COR-L47 (cell line): Measurements from ENCODE around the gene NEUROD2.

Source experiments
- DNase-seq: peaks from one replicate; lab custom pipeline; 2025; lab: John Stamatoyannopoulos, UW

The NEUROD2 gene

DNA sequence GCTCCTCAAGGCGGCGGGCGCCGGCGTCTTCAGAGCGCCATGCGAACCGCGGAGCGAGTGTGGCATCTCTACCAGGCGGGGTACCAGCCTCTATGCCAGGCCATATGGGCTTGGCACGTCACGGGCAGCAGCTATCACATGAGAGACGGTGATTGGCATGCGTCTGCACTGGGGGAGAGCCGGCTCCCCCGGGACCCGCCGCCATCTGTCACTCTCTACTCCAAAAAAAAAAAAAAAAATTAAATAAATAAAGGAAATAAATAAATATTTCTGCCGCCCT lies at the start of gene NEUROD2:
Gene NEUROD2, minus strand, starts transcription at position 70 of the 280 bp plus-strand sequence. CDS start 1,321 bp downstream, outside the sequence.
- no peak for DNase-seq

DNA sequence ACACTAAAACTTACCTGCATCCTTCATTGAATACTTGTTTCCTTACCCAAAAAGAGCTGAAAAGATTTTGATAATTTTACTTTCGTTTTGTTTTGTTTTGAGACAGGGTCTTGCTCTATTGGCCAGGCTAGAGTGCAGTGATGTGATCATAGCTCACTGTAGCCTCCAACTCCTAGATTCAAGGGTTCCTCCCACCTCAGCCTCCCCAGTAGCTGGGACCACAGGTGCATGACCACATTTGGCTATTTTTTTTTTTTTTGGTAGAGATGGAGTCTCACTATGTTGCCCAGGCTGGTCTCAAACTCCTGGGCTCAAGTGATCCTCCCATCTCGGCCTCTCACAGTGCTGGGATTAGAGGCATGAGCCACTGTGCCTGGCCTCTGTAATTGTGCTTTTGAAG lies 47.4 kb upstream of the NEUROD2 start:
- DNase-seq, result no peak

DNA sequence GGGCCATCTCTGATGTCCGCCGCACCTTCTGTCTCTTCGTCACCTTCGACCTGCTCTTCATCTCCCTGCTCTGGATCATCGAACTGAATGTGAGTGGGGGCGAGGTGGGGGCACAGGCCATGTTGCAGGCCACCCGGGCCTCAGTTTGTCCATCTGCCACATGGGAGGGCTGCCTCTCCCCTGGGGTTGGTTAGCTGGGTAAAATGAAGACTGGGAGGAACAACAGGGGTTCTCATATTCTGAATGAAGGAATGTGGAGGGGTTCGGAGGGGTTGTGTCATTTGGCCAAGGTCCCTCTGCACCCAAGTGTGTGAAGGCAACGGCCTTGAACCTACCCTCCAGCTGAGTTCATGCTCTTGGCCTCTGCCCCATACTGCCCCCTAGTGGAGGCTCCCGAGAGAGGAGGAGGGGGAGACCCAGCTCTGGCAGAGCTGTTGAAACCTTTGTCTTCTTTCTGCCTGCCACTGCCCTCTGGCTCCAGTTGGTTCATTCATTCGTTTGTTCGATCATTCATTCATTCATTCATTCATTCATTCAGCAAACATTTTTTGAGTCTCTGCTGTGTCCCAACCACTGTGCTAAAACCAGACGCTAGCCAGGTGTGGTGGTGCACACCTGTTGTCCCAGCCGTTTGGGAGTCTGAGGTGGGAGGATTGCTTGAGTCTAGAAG lies 46.1 kb upstream of the NEUROD2 start:
- peak; percentile 19 for DNase-seq

DNA sequence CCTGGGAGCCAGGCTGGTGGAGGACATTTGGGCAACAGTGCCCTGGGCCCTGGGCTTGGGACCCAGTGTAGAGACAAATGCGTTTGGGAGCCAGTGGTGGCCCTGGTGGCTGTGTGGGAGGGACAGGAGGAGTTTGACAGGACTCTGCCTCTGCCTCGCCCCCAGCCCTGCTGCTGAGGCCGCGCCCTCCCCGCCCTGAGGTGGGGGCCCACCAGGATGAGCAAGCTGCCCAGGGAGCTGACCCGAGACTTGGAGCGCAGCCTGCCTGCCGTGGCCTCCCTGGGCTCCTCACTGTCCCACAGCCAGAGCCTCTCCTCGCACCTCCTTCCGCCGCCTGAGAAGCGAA lies 45.6 kb upstream of the NEUROD2 start:
- DNase-seq, result no peak

DNA sequence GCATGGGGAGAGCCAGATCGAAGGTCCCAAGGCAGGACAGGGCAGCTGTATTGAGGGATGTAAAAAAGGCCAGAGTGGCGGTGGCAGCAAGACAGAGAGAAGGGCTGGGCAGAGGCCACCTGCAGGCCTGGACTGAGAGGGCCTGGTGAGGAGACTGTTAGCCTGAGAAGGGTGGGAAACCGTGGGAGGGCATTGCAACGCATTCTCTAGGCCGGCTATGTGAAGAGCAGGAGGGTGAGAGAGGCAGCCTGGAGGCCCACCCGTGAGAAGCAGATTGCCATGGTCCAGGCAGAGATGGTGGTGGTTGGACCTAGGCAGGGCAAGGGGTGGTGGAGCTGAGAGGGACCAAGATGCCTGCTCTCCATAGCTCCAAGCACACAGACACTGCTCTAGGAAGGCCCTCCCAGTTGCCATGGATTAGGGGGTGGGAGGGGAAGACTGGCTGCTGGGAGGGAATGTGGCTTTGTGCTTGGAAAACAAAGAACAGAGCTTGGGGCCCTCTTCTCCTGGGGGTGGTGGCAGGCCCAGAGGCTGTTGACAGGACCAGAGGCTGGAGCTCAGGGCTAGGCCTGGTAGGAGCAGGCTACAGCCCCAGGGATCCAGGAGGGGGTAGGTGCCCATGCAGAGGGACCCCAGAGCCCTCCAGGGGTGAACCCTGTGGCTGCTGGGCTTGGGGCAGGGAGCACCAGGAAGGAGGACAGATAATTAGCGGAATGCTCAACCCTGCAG lies 45.0 kb upstream of the NEUROD2 start:
- DNase-seq, result no peak

DNA sequence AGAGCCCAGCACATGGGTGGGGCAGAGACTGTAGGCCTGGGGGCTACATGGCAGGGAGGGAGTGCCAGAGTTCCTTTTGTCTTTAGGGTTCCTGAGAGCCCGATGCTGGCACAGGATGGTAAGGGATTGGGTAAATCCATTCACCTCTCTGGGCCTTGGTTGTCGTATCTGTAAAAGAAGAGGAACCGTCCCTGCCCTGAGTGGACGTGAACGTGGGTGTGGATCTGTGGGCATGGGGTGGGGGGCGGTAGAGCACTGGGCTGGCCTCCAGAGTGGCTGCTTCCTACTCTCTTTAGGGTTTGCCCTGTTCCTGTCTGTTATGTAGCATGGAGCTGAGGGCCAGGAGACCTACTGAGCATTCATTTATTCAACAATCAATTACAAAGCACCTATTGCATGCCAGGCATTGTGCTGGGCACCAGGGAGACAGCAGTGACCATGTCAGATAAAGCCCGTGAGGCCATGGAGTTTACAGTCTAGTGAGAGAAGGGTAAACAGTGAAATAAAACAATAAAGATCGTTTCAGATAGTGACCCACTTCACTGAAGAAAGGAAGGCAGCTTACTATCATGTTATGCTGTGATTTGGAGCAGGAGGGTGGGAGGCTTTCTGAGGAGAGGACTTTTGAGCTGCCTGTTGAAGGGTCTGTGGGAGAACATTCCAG lies 44.3 kb upstream of the NEUROD2 start:
- DNase-seq, result no peak

DNA sequence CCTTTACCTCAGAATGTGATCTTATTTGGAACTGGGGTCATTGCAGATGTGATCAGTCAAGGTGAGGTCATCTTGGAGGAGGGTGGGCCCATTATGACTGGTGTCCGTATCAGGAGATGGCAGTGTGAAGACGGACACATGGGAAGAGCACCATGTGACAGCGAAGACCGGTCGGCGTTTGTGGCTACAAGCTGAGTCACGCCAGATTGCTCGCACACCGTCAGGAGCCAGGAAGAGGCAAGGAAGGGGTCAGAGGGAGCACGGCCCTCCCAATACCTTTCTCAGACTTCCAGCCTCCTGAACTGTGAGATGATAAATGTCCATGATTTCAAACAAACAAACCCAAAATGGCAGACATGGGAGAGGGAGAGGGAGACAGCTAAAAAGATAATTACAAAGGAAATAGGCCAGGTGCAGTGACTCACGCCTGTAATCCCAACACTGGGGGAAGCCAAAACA lies 42.4 kb upstream of the NEUROD2 start:
- no peak for DNase-seq

DNA sequence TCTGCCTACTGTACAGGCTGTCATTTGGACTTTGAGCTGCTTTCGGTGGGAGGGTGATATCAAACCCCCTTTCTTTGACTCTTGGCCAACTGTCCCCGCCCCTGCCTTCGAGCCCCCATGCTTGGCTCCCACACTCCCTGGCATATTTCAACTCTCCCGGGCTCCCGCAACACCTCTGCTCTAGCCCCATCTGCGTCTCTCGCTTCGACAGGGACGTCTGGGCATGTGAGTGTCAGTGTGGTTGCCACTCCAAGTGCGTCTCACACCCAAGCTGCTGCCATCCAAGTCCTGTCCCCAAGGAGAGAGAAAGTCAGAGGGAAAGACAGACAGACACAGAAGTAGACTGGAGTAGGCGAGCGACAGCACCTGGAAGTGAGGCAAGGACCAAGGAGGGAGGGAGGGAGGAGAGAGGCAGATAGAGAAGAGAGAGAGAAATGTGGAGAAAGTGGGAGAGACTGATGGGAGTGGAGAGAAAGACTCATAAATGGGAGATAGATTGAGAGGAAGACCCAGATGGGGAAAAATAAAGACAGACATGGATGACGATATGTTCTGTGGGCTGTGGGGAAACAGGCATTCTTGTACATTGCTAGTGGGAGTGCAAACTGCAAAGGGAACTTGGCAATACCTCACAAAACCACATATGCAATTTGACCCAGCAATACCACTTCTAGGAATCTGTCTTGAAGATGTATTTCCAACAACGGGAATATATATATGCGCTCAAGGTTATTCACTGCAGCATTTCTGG lies 41.1 kb upstream of the NEUROD2 start:
- no peak for DNase-seq

DNA sequence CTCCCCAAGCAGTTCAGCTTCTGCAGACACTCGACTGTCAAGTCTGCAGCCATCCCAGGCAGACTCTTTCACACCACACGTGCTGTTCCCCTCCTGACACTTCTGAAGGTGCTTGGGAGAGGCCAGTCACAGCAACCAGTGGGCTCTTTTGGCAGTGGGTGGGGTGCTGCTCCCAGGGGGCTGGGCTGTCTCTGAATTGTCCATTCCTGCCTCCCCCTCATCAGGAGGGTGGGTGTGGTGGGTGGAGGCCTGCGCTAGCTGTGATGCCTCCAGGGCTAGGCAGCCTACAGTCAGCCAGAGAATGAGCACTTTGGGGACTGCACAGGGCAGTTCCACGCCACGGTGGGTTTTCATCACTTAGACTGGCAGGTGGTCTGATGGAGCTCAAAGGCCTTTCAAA lies 39.5 kb upstream of the NEUROD2 start:
- no peak for DNase-seq

DNA sequence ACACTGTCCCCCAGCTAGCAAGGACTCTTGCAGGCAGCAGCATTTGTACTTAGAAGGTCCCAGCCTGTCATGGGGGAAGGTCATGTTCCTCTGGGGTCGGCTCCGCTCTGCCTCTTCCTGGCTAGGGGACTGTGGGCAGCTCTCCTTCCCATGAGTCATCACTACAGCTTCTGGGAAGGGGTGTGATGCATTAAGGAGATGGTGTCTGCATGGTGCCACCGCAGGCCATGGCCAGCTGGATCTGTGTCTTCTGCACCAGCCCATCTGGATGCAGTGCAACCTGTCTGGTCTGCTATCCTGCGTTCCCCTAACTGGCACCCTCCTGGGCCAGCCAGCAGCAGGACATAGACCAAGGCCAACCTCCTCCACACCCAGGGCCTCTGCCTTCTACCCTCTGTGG lies 35.6 kb upstream of the NEUROD2 start:
- no peak for DNase-seq

DNA sequence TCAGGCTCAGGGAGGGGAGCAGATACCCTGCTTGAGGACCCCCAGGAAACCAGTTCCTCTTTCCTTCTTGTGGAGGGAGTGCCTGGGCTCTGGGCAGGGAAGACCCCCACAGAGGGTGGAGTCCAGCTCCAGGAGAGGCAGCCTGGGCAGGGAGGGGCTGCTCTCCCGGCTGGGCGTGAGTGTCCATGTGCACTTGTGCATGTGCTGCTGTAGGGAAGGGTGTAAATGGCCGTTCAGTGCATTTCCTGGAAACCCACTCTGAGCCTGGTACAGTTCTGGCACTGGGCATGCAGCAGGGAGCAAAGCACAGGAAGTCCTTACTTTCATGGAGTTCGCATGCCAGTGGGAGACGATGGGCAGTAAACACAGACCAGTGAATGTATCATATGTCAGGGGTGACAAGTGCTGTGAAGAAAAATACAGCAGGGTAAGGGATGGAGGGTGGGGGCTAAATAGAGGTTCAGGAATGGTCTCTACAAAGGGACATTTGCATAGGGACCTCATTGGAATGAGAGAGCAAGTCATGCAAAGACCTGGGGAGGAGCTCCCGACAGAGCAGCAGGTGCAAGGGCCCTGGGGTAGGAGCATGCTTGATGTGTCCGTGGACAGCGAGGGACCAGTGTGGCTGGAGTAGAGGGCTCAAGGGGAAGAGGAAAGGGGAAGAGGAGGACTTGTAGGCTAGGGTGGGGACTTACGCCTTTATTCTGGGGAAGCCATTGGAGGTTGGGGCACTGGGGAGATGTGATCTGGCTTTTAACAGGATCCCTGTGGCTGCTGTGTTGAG lies 34.8 kb upstream of the NEUROD2 start:
- no peak for DNase-seq

DNA sequence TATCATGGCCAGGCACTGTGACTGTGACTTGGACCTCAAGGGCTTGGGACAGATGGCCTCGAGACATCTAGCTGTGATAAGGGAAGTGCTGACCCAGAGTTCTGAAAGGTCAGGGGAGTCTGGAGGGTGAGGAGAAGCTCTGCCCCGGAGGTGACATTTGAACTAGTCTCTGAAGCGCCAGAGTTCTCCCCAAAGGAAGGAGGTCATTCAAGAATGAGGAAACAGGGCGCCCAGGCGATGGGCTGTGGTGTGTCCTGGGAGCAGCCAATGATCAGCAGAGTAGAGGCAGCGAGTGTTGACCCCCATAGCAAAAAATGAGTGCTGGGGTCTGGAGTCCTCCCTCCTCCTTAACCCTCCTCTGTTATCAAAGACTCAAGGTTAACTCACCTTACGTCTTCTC lies 34.2 kb upstream of the NEUROD2 start:
- DNase-seq, result no peak

DNA sequence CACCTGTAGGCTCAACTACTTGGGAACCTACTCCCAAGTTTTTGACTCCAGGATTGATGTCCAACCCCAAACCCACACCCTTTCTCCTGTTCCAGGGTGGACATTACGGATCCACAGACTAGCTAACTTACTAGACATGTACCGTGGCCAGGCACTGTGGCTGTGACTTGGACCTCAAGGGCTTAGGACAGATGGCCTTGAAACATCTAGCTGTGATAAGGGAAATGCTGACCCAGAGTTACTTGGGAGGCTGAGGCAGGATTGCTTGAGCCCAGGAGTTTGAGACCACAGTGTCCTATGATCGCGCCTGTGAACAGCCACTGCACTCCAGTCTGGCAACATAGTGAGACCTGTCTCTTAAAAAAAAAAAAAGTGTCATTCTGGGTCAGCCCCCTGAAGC lies 33.4 kb upstream of the NEUROD2 start:
- no peak for DNase-seq

DNA sequence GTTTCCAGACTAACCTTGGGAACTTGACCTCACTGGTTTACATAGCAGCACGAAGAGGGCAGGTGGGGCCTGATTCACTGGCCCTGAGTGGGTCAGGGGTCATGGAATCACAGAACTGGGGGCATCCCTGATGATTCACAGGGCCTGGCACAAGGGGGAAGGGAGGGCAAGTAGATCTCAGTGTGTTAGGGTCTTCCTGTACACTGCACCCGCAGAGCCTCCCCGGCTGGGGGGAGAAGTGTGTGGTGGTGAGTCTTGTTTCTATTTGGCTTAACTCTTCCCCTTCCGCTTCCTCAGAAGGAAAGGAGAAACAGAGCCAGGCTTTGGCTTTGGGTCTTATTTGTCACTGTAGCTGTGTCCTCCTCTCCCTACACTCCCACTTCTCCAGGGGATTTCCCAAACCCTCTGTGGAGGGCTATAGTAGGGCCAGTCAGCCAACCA lies 32.9 kb upstream of the NEUROD2 start:
- DNase-seq, result no peak

DNA sequence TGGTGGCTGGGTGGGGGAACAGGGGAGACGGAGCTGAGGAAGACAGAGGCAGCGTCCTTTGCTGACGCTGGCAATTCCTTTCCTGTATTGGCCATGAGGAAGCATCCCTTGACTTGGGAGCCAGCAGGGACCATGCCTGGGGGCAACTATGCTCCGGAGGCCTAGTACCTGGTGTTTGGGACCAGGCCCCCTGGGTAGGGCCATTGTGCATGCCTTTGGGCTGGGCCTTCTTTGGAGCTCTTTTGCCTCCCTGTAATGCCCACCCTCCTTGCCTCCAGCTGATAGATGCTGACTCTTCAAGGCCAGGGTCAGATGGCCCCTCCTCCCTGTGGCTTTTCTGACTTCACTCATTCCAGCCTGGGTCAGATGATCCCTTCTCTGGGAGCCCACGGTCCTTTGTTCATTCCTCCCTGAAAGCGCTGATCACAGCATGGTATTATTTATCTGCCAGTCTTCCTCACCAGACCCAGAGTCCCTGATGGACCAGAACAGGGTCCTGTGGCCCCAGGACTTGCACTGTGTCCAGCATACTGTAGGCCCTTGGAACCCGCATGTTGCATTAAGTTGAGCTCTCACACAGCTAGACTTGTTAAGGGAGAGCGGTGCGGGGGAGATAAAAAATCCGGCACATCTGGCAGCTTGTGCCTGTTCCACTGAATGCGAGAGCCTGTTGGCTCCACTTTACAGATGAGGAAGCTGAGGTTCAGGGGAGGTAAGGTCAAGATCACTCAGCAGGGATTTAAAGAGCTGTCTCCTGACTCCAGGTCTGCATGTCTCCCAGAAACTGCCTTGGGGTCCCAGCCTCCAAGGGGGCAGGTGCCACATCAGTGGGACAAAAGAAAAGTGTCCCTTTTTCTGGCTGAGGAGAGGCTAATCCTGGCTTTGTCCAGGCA lies 32.1 kb upstream of the NEUROD2 start:
- no peak for DNase-seq

DNA sequence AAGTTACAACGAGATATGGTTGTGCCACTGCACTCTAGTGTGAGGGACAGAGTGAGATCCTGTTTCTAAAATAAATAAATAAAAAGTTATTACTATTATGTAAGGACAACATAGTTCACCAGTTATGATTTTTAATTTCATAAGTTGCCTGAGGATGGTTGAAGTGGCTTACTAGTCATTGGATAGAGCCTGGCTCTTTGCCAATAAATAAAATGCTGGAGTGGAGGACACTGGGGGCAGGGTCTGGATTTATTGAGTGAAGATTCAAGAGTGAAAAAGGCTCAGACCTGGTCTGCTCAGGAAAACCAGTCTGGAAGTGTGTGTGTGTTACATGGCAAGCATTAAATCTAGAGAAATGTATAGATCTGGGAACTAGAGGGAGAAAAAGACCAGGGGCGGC lies 31.3 kb upstream of the NEUROD2 start:
- no peak for DNase-seq

DNA sequence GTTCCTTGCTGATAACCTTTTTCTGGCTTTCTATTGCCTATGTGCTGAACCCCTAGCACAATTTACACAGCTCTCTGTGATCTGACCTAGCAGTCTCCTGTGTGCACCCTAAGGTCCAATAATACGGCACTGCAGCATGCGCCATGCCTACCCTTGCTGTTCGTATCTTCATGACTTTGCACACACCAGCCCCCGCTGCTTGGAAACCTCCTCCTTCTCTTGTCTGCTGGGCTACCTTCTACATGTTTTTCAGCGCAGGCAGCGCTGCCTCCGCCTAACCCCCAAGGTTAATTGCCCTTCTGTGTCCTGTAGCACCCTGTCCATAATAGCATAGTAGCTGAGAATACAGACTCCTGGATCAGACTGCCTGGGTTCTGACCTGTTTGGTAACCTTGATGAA lies 30.6 kb upstream of the NEUROD2 start:
- DNase-seq, result no peak

DNA sequence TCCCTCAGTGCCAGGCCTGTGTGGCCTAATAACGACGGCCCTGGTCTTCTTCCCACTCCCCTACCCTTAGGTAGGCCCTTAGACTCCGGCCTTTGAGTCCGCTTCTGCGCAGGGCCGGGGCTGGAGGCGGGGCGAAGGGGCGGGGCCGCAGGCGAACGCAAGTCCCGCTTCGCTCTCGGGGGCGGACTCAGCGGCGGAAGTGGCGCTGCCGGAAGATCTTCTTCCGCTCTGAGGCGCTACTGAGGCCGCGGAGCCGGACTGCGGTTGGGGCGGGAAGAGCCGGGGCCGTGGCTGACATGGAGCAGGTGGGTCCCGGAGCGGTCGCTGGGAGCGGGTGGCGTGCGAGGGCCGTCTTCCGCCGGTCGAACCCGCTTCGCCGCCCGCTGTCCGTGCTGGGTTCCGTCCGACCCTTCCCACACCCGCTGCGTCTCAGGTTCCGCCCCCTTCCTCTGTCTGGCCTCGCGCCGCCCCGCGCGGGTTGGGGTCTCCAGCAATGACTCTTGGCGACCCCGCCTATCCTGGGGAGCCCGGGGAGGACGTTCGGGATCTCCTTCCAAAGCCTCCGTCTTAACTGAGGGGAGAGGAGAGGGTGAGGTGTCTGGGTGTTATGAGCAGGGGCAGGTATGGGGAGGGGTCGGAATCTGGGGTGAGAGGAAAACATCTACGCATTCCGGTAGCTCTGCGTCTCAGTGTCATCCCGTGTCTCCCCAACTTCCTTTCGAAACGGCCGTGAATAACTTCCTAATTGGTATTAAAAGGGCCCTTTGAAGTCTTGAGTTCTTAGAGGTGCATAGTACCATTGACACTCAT lies 29.4 kb upstream of the NEUROD2 start, which contains the start of gene STARD3:
Gene STARD3, plus strand, starts transcription at position 218 of the 810 bp plus-strand sequence. CDS start 16,388 bp downstream, outside the sequence.
- DNase-seq, result peak; percentile 85

DNA sequence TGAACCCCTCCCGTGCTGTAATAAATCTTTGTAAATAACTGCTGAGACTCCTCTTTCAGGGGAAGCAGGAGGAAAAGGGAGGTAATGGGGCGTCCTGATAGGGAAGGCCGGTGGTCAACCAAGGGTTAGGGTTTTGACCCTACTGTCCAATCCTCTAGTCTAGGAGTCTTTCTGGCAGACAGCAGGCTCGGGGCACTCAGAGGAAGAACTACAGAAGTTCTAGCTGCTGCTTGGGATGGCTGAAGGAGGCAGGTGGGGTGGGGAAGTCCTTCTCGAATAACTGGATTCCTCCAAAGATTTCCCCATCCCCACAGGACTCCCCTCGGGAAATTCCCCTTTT lies 28.8 kb upstream of the NEUROD2 start:
- DNase-seq, result no peak

DNA sequence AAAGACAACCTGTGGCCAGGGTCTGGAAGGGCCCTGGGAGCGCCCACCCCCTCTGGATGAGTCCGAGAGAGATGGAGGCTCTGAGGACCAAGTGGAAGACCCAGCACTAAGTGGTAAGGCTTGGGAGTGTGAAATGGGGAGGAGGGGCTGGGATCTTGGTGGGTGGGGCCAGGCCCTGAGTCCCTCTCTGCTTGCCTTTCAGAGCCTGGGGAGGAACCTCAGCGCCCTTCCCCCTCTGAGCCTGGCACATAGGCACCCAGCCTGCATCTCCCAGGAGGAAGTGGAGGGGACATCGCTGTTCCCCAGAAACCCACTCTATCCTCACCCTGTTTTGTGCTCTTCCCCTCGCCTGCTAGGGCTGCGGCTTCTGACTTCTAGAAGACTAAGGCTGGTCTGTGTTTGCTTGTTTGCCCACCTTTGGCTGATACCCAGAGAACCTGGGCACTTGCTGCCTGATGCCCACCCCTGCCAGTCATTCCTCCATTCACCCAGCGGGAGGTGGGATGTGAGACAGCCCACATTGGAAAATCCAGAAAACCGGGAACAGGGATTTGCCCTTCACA lies 28.0 kb upstream of the NEUROD2 start:
- no peak for DNase-seq
